T-helper 1 cell (primary cell): Measurements from ENCODE around the gene ARHGAP27.

Experiments used
- DNase-seq, 5 donors: peaks; one replicate each; pipeline ENCODE4 v3.0.0-alpha.2; 2012 to 2020

ARHGAP27 gene

GRCh38 chr17:45385331-45385997 lies 47.2 kb downstream of the ARHGAP27 start:
- peak; percentile 74 to 92 (median 82) for DNase-seq

DNA sequence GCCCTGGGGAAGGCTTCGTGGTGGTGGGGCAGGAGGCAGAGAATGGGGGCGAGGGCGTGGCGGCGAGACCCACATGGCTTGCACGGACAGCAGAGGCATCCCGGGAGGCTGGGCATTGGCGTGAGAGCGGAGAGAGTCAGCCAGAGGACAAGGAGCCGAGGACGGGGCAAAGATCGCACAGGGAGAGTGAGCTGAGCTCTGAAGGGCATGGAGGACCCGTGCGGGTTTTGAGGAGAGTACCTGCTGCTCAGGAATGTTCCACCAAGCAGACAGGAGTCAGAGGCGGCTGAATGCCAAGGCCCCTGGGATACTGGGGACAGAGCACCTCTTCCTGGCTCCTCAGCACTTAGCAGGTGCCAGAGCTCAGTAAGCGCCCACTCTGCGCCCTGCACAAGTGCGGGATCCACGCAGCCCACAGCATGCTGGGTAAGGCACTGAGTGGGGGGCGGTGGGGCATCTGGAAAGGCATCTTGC lies 47.8 kb downstream of the ARHGAP27 start:
- DNase-seq, result no peak

- DNase-seq, result no peak
Measured at GRCh38 chr17:45384047-45384788, 48.5 kb downstream of the ARHGAP27 start.

DNA sequence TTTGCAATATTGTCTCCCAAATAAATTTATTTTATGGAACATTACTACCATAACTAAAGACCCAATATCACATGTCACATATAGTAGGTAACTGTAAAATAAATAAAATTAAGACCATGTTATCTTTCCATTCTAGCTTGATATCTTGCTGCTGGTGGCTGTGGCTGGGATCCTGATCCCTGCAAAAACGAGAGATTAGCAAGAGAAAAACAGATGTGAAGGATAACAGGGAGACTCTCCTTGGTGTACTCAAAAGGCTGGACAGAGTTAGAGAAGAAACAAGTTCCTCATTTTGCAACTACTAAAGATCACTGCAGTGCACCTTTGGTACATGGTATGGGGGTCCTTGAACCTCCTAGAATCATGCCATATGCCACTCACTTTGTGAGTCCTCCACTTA lies 49.7 kb downstream of the ARHGAP27 start:
- no peak for DNase-seq

DNA sequence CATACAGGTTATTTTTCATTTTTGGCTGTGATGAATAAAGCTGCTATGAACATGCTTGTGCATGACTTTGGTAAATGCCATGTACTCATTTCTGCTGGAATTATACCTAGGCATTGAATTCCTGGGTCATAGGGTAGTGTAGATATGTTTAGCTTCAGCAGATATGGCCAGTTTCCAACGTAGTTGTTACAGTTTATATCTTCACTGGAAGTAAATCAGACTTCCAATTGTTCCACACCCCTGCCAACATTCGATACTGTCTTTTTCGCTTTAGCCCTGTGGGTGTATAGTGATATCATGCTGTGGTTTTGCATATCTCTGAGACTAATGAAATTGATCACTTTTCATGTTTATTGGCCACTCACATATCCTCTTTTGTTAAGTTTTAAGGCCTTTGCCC lies 50.4 kb downstream of the ARHGAP27 start:
- no peak for DNase-seq

DNA sequence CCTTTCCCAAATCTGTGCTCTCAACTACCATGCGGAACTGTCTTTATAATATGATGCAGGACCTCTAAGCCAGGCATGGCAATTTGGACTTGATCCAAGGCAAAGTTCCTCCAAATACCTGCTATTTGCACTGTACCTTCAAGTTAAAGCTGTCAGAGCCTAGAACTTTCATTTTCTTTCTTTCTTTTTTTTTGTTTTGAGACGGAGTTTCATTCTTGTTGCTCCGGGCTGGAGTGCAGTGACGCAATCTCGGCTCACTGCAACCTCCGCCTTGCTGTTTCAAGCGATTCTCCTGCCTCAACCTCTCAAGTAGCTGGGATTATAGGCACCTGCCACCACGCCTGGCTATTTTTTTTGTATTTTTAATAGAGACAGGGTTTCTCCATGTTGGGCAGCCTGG lies 51.7 kb downstream of the ARHGAP27 start:
- no peak for DNase-seq

DNA sequence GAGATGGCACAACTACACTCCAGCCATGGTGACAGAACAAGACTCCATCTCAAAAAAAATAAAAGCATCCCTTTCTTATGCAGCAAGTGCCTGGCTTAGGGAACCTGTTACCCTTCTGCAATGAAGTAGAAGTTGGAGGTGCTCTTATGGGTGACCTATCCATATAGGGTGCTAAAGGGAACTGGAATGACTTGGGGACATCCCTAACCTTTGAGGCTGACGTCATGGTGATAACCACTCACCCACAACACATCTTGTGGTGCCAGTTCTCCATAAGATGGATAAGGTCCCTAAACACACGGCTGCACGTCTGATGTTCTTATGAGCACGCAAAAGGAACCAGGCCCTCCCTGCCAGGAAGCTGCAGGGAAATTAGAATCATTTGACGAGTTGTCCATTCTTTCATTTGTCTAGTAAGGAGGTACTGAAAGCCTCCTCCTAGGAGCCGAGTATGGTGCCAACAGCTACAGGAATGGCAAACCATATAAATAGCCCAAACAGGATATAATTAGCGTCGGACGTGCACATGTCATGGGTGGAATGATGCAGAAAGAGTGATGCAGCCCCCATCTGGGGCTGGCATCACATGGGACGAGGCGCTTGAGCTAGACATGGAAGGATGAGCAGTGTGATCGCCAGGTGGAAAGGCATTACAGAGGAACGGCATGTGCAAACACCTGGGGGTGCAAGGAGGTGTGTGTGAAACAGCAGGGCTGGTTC lies 52.5 kb downstream of the ARHGAP27 start:
- DNase-seq, result no peak

DNA sequence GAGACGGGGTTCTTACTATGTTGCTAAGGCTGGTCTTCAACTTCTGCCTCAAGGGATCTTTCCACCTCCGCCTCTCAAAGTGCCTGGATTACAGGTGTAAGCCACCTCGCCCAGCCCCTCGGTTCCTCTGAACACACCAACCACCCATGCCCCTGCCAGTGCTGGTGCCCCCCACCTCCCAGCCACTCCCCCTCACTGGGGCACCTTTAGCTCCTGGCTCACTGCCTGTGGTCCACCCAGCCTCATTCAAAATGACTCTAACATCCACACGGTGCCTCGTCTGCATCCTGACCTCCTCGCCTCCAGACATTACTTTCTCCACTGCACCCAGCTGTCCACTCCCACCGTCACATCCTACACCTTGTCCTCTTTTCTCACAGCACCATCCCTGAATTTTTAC lies 55.3 kb downstream of the ARHGAP27 start:
- no peak for DNase-seq

DNA sequence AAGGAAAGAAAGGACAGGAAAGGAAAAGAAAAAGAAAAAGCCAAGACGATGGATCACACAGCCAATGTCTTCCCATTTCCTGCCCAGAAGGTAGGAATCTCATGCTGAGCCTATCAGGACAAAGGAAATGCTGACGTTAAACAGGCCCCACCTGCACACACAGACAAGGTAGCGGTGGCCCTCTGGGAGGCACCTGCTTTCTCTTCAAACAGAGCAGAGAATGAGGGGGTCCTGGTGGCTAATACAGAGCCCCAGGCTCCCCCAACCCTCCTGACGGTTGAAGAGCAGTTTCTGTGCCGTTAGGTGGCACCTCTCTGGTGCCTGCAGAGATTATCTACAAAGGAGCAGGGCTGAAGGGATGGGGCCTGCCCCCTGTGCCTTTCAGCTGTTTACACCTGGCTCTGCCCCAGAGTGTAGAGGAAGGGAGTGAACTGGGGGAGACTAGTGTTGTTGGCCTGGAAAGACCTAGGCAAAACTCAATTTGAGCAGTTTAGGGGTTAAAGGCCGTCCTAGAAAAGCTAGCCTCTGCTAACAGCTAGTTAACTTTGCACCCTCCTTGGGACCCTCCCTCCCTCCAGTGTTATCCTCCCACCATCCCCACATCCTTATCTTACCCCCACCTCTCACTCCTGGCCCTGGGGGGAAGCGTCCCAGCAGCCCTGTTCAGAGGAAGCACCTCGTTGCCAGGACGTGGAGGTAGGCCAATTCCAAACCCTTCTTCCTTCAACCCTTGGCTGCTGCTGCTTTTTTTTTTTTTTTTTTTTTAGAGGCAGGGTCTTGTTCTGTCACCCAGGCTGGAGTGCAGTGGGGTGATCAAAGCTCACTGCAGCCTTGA lies 56.3 kb downstream of the ARHGAP27 start:
- no peak for DNase-seq

GRCh38 chr17:45374501-45374900 lies 58.2 kb downstream of the ARHGAP27 start:
- no peak for DNase-seq

DNA sequence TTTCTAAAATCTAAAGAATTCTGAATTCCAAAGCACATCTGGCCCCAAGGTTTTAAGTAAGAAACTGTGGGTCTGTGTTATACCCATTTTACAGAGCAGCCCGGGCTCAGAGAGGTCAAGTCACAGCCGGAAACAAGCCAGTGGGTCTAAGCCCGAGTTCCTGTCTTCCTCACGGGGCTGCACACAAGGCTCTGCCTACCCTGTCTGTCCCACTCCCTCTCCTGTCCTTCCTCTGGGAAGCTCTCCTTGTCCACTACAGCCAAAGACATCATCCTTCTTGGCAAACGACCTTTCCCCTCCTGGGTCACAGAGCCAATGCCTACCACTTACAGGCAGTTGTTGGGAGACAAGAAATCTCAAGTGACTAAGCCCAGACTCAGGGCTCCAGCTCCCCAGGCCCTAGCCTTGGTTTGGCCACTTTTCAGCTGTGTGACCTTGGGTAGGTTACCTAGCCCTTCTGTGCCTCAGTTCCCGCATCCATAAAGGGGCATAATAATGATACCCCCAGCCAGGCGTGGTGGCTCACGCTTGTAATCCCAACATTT lies 60.3 kb downstream of the ARHGAP27 start:
- no peak for DNase-seq

DNA sequence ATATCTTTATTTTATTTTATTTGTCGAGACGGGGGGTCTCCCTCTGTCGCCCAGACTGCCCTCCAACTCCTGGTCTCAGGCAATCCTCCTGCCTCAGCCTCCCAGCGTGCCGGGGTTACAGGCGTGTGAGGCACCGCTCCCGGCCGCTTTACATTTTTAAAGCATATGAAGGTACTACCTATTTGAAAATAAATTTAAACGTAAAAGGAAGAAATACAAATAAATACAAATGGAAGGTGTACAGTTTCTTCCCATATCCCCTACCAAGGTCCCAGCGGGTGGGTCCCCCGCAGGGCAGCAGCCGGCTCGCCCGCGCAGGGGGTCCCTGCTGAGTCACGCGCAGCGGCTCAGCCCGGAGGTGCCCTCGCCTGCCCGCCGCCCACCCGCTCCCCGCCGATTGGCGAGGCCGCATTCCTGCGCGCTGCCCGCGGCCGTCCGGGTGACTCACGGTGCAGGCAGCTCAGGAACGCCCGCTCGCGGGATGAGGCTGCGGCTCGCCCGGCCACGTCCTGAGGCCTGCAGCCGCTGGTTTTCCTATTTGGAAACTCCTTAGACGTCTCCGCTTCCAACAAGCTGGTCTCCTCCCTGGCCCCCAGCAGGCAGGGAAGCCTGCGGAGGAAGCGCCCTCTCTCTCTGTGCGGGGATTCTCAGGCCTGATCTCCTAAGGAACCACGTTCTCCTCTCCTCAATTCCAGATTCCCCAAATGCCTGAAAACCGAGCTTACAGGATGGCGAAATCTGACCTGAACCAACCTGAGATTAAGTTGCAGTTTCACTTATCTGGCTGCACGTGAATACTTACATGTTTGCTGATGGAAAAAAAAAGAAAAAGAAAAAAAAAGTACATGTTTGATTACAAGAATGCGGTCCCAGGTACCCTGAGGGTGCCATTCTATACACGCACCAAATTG lies 61.0 kb downstream of the ARHGAP27 start:
- no peak for DNase-seq

DNA sequence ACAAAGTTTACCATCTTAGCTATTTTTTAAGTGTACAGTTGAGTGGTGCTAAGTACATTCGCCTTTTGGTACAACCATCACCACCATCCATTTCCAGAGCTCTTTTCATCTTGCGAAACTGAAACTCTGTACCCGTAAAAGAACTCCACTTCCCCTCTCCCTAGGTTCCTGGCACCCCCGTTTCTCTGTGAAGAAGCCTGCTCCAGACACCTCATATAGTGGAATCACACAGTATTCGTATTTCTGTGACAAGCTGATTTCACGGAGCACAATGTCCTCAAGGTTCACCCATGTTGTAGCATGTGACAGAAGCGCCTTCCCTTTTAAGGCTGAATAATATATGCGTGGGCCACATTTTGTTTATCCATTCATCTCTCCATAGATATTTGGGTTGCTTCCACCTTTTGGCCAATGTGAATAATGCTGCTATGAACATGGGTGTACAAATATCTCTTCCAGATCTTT lies 61.7 kb downstream of the ARHGAP27 start:
- no peak for DNase-seq

GRCh38 chr17:45369421-45369820 lies 63.2 kb downstream of the ARHGAP27 start:
- DNase-seq, result no peak

DNA sequence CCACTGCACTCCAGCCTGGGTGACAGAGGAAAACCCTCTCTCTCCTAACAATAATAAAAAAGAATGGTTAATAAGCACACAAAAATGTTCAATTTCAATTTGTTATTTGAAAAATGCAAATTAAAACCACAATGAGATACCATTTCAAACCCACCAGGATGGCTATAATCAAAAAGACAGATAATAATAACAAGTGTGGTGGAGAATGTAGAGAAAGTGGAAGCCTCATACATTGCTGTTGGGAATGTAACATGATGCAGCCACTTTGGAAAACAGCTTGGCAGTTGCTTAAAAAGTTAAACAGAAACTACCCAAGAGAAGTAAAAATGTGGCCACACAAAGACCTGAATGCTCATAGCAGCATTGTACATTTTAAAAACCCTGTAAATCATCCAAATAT lies 64.0 kb downstream of the ARHGAP27 start:
- DNase-seq, result no peak

DNA sequence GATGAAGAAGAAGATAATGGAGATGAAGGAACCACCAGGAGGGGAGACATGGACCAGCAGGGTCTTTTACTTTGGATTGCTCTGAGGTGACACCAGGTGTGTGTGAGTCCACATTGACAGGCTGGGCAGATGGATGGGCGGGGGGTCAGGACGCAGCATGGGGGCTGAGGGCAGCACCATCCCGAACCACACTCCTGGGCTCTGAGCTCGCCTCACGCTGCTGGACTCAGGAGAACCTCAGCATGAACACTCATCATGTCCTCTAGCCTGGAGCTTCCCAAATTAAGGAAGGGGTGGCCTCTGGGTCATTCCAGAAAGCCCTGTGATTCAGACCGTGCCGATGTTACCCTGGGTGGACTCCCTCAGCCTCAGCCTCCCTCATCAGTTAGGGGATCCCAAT lies 65.5 kb downstream of the ARHGAP27 start:
- no peak for DNase-seq

DNA sequence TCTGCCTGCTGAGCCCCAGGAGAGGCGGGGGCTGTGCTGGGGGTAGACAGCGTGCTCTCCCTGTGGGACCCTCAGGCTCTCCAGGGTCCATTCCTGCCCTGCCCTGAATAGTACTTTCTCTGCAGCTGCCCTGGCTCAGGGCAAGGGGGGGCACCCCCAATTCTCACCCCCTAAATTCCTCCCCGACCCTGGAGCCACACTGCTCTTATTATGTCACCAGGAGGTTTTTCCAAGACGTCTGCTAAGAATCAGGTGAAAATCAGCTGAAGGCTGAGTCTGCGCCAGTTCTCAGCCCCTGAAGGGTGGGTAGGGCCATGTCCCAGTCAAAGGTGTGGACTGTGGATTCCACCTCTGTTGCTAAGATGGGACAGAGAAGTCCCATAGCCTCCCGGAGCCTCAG lies 66.0 kb downstream of the ARHGAP27 start:
- no peak for DNase-seq

DNA sequence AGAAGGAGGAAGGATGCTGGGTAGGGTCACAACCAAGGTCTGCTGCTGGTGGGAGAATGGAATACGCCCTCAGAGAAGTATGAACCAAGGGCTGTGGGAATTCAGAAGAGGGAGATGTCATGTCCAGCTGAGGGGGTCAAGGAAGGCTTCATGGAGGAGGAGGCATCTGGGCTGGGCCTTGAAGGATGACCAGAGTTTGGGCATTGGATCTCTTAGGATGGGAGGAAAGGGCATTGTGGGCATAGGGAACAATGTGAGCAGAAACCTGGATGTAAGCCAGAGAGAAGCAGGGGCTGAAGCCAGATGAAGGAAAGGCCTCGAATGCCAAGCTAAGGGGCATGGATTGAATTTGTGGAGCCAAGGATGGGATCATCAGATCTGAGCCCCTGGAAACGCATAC lies 66.6 kb downstream of the ARHGAP27 start:
- no peak for DNase-seq

DNA sequence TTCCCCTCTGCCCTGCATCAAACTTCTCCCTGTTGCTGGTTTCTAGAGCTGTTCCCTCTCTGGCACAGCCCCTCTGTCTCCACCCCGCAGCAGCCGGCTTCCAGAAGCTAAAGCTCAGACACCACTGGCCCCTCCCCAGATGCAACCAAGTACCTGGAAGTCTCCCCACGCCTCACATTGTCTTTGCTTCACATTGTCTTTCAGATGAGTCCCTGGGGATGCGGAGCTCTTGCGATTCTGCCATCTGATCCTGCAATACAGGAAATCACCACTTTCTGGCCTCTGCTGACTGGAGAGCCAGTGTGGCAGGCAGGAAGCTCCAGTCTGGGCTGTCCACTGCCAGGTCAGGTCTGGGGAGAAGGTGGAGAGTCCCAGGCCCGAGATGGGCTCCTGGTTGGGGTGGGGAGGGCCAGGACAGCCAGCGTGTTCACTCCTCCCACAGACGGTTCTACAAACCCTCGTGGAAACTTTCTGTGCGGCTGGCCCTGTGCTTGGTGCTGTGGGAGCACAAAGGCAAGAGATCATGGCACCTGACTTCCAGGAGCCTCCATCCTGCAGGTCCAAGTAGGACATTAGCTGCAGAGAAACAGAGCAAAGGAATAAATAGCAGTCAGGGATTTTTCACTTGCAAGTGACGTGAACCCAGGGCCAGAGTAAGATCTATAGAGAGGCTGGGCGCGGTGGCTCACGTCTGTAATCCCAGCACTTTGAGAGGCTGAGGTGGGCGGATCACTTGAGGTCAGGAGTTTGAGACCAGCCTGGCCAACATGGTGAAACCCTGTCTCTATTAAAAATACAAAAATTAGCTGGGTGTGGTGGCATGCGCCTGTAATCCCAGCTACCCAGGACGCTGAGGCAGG lies 67.9 kb downstream of the ARHGAP27 start:
- no peak for DNase-seq

DNA sequence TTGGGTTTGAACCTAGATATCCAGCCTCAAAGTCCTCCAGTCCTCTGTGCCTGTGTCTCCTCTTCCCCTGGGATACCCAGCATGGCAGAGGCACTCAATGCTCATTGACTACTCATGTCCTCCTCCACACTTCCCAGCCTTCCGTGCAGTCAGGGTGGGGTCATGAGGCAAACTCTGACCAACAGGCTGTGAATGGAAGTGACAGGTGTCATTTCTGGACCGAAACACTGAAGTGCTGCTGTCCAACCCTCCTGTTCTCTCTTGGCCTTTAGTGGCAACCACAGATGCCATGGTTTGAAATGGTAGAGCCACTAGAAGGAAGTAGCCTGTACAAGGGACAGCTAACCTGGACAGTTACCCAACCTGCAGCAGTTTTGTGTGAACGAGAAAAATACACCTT lies 69.2 kb downstream of the ARHGAP27 start:
- DNase-seq, result no peak
